DND-41 (cell line): ENCODE data around the gene TRPM3.

Source experiments
- ATAC-seq: fragments of 200-7000 bp; cut with Tn5 transposase; 3 replicates; pipeline ENCODE4 v1.9.1; 2021; ENCODE audit warnings: low read depth; ENCODE audit not compliant: insufficient read depth
- DNase-seq: peaks from one replicate; pipeline ENCODE4 v3.0.0-alpha.2; 2020
- H2AFZ ChIP-seq: 2 replicates; pipeline ENCODE4 v1.6.0; 2012; ENCODE audit warnings: low read depth, low read length
- H3K27ac ChIP-seq: 2 replicates; pipeline ENCODE4 v1.5.1; 2012; ENCODE audit warnings: low read length, inconsistent platforms
- H3K27me3 ChIP-seq: fragments of 200-600 bp; sonication (generic); 2 replicates; pipeline ENCODE4 v1.6.0; 2012; ENCODE audit warnings: low read length, mild to moderate bottlenecking, inconsistent platforms; ENCODE audit not compliant: insufficient read depth, poor library complexity
- H3K36me3 ChIP-seq: 2 replicates; pipeline ENCODE4 v1.5.1; 2012; ENCODE audit warnings: low read length, inconsistent platforms; ENCODE audit not compliant: insufficient read depth
- H3K4me1 ChIP-seq: 2 replicates; pipeline ENCODE4 v1.5.1; 2012; ENCODE audit warnings: mild to moderate bottlenecking, low read length; ENCODE audit not compliant: insufficient read depth
- H3K4me2 ChIP-seq: 2 replicates; pipeline ENCODE4 v1.6.0; 2012; ENCODE audit warnings: mild to moderate bottlenecking, moderate library complexity, low read length, inconsistent platforms; ENCODE audit not compliant: insufficient read depth
- H3K4me3 ChIP-seq, 2 experiments: fragments of 200-600 bp in 1 of 2; shearing (Covaris generic) in 1 of 2; 2 replicates each; pipeline ENCODE4 v1.5.1; 2012 to 2016; ENCODE audit warnings: inconsistent platforms in 2 of 2, low read length in 2 of 2, mild to moderate bottlenecking in 2 of 2, low read depth in 1 of 2, moderate library complexity in 1 of 2
- H3K79me2 ChIP-seq: 2 replicates; pipeline ENCODE4 v1.6.0; 2012; ENCODE audit warnings: low read length, inconsistent platforms; ENCODE audit not compliant: insufficient read depth
- H3K9ac ChIP-seq: 2 replicates; pipeline ENCODE4 v1.6.0; 2012; ENCODE audit warnings: low read depth, mild to moderate bottlenecking, inconsistent platforms, low read length, moderate library complexity
- H3K9me3 ChIP-seq: 2 replicates; pipeline ENCODE4 v1.5.1; 2012; ENCODE audit warnings: low read length, moderate library complexity, mild to moderate bottlenecking, inconsistent platforms; ENCODE audit not compliant: insufficient read depth, severe bottlenecking
- H4K20me1 ChIP-seq: 2 replicates; pipeline ENCODE4 v1.6.0; 2012; ENCODE audit warnings: low read length; ENCODE audit not compliant: insufficient read depth
- EZH2 ChIP-seq: IDR thresholded peaks from 3 replicates; pipeline ENCODE4 v1.6.1; 2012; ENCODE audit warnings: borderline replicate concordance, low read depth, mild to moderate bottlenecking, moderate library complexity, low read length, inconsistent platforms; ENCODE audit not compliant: severe bottlenecking
- TF ChIP-seq, protein P1 (sequence below): IDR thresholded peaks from 2 replicates; pipeline ENCODE4 v1.5.1; 2012; ENCODE audit warnings: borderline replicate concordance, low read length, moderate library complexity, mild to moderate bottlenecking; ENCODE audit not compliant: poor library complexity, severe bottlenecking; ENCODE audit errors: extremely low read depth

The TRPM3 gene

GRCh38 chr9:70688704-70689103, 432.7 kb downstream of the TRPM3 start:
- Histone ChIP-seq H3K27me3 (no peaks in the 10 kb centered on the region), H4K20me1 (no peaks in the 10 kb centered on the region), H3K4me3 (no peak overlapping the region), H2AFZ (no peak overlapping the region), H3K36me3 (no peaks in the 10 kb centered on the region), H3K4me1 (no peaks in the 10 kb centered on the region), H3K27ac (no peak overlapping the region), H3K9ac (no peak overlapping the region), H3K4me2 (no peak overlapping the region), H3K9me3 (no peaks in the 10 kb centered on the region), H3K79me2 (no peaks in the 10 kb centered on the region)
- DNase-seq (no peak), ATAC-seq (no peak)
- TF ChIP-seq, protein P1, sequence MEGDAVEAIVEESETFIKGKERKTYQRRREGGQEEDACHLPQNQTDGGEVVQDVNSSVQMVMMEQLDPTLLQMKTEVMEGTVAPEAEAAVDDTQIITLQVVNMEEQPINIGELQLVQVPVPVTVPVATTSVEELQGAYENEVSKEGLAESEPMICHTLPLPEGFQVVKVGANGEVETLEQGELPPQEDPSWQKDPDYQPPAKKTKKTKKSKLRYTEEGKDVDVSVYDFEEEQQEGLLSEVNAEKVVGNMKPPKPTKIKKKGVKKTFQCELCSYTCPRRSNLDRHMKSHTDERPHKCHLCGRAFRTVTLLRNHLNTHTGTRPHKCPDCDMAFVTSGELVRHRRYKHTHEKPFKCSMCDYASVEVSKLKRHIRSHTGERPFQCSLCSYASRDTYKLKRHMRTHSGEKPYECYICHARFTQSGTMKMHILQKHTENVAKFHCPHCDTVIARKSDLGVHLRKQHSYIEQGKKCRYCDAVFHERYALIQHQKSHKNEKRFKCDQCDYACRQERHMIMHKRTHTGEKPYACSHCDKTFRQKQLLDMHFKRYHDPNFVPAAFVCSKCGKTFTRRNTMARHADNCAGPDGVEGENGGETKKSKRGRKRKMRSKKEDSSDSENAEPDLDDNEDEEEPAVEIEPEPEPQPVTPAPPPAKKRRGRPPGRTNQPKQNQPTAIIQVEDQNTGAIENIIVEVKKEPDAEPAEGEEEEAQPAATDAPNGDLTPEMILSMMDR: no peak
- no peak for TF ChIP-seq EZH2

DNA sequence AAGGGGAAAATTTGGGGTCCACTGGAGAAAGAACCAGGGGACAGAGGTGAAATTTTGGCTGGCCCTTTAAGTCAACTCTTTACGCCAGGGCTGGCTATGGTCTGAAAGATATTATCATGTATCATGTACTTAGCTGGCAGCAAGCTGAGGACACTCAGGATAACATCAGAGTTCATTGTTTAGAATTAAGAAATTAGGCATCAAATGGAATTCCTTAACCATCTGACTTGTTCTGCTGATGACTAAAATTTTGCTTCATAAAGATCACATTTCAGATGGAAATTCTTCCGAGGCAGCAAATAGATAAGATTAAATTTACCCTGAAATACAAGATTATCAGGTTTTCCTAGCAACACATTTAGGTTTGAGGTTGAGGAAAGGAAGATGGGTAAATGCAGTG, 437.6 kb downstream of the TRPM3 start:
- no peaks in the 10 kb centered on the region for H3K36me3 ChIP-seq
- H3K4me1 ChIP-seq: no peaks in the 10 kb centered on the region
- H3K4me2 ChIP-seq: no peak overlapping the region
- H4K20me1 ChIP-seq: no peaks in the 10 kb centered on the region
- TF ChIP-seq, protein P1: no peak
- TF ChIP-seq EZH2: no peak
- H3K9ac ChIP-seq: no peak overlapping the region
- H3K27ac ChIP-seq: no peak overlapping the region
- H3K9me3 ChIP-seq: no peaks in the 10 kb centered on the region
- H3K27me3 ChIP-seq: no peaks in the 10 kb centered on the region
- ATAC-seq (no peak), DNase-seq (no peak)
- H3K4me3 ChIP-seq: no peak overlapping the region
- no peak overlapping the region for H2AFZ ChIP-seq
- H3K79me2 ChIP-seq: no peaks in the 10 kb centered on the region

DNA sequence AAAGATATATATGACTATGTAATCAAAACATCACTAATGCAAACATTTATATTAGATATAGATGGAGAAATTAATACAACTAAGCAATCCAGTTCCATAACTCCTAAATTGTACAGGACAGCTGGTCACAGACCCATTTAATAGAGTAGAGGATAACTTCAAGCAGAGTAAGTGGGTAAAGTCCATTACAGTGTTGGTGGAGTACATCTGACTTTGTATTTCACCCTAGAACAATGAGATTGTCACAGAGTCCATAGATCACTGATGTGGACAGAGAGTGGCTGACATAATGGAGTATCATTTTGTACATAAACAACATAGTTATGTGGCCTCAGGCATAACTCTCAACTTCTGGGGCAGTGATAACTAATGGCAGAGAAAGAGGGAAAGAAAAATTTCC, 439.1 kb downstream of the TRPM3 start:
- Histone ChIP-seq H3K4me2 (no peak overlapping the region), H3K9me3 (no peaks in the 10 kb centered on the region), H3K9ac (no peak overlapping the region), H2AFZ (no peak overlapping the region), H3K4me1 (no peaks in the 10 kb centered on the region), H3K4me3 (no peak overlapping the region), H3K36me3 (no peaks in the 10 kb centered on the region), H3K27me3 (no peaks in the 10 kb centered on the region), H4K20me1 (no peaks in the 10 kb centered on the region), H3K27ac (no peak overlapping the region), H3K79me2 (no peaks in the 10 kb centered on the region)
- TF ChIP-seq, protein P1: no peak
- TF ChIP-seq EZH2: no peak
- ATAC-seq (no peak), DNase-seq (no peak)

GRCh38 chr9:70679845-70680244, 441.6 kb downstream of the TRPM3 start:
- Histone ChIP-seq H3K79me2 (no peaks in the 10 kb centered on the region), H3K9ac (no peak overlapping the region), H3K4me2 (no peak overlapping the region), H3K27ac (no peak overlapping the region), H3K36me3 (no peaks in the 10 kb centered on the region), H3K27me3 (no peaks in the 10 kb centered on the region), H2AFZ (no peak overlapping the region), H3K4me3 (no peak overlapping the region), H4K20me1 (no peaks in the 10 kb centered on the region), H3K4me1 (no peaks in the 10 kb centered on the region), H3K9me3 (no peaks in the 10 kb centered on the region)
- TF ChIP-seq EZH2: no peak
- TF ChIP-seq, protein P1: no peak
- DNase-seq (no peak), ATAC-seq (no peak)
